Measurements from ENCODE around the gene RIC3. TPM values are rescaled to one million over a fixed set of nuclear protein-coding genes. Genes with fewer than 3 reads are reported as not detected.

RIC3 gene
- total RNA-seq, 1 experiment from 2014 or later = not detected

- TF ChIP-seq FOSL1 (IDR thresholded peaks at IDR 0.05; ENCODE audit: low read depth) (no peak), CEBPB (IDR thresholded peaks at IDR 0.05; ENCODE audit: low read depth) (no peak), MAX (IDR thresholded peaks at IDR 0.05) (no peak), CBX3 (IDR thresholded peaks at IDR 0.05; ENCODE audit: low read depth) (no peak), POLR2A (IDR thresholded peaks at IDR 0.05; ENCODE audit: borderline replicate concordance, extremely low read depth, insufficient read depth, insufficient read length) (no peak), ATF3 (IDR thresholded peaks at IDR 0.05) (no peak), SP1 (IDR thresholded peaks at IDR 0.05; ENCODE audit: low read depth) (no peak), EZH2phosphoT487 (IDR thresholded peaks at IDR 0.05; ENCODE audit: borderline replicate concordance) (no peak), YY1 (IDR thresholded peaks at IDR 0.05; ENCODE audit: extremely low read depth, insufficient replicate concordance, low read depth, low read length) (no peak)
- H3K27me3 ChIP-seq (ENCODE audit: insufficient read depth, low read length) = no peaks in the 10 kb centered on the region
- no peaks in the 10 kb centered on the region for H3K36me3 ChIP-seq (ENCODE audit: control insufficient read depth in 1 of 2, insufficient read depth in 2 of 2, low read length in 2 of 2)
- H2AFZ ChIP-seq (ENCODE audit: low read depth, low read length, poor library complexity, severe bottlenecking) = no peak overlapping the region
- H3K9me2 ChIP-seq (ENCODE audit: insufficient read depth) = no peaks in the 10 kb centered on the region
- no TSS peak for BruUV-seq (replicated peaks)
- no peaks in the 10 kb centered on the region for H4K20me1 ChIP-seq (ENCODE audit: insufficient read depth)
- no peak overlapping the region for H3K4me2 ChIP-seq (ENCODE audit: low read length)
- intact Hi-C loops (cut with micrococcal nuclease) = no loop called here
- CTCF ChIA-PET = interaction anchor here (1.2 to 1.5 kb wide), 2 partner anchors 13 to 79 kb away, joined by 4 to 7 read pairs; no protein-coding TSS in a partner anchor
- POLR2A ChIA-PET = no interaction called here
- no peak for DNase-seq (ENCODE audit: low read depth, low spot score)
- no peaks in the 10 kb centered on the region for H3K4me1 ChIP-seq (ENCODE audit: control insufficient read depth in 1 of 2, insufficient read depth in 2 of 2, low read length in 2 of 2)
- no peaks in the 10 kb centered on the region for H3K9me3 ChIP-seq (ENCODE audit: control insufficient read depth in 1 of 2, insufficient read depth in 1 of 2, low read depth in 1 of 2, low read length in 2 of 2)
- H3K27ac ChIP-seq (ENCODE audit: low read depth, low read length) = no peak overlapping the region
- RAD21 ChIA-PET (ENCODE audit: low non-redundant PET in 1 of 2, low total read pairs in 2 of 2, uncharacterized antibody in 2 of 2, unreplicated experiment in 2 of 2) = no interaction called here
- no peak overlapping the region for H3K4me3 ChIP-seq (replicated peaks in 1 of 2; ENCODE audit: low read depth in 1 of 2, low read length in 2 of 2)
- no peak for ATAC-seq
- no peak overlapping the region for H3K9ac ChIP-seq (ENCODE audit: low read length)
- H3K79me2 ChIP-seq (ENCODE audit: insufficient read depth, low read length) = no peaks in the 10 kb centered on the region
Measured at GRCh38 chr11:8086001-8086479, 82.8 kb downstream of the RIC3 start.

- no peak for DNase-seq (ENCODE audit: low read depth, low spot score)
- Histone ChIP-seq H3K27ac (ENCODE audit: low read depth, low read length) (no peak overlapping the region), H3K4me2 (ENCODE audit: low read length) (no peak overlapping the region), H2AFZ (ENCODE audit: low read depth, low read length, poor library complexity, severe bottlenecking) (no peak overlapping the region), H3K9me3 (ENCODE audit: control insufficient read depth in 1 of 2, insufficient read depth in 1 of 2, low read depth in 1 of 2, low read length in 2 of 2) (no peaks in the 10 kb centered on the region), H3K9me2 (ENCODE audit: insufficient read depth) (no peaks in the 10 kb centered on the region), H3K4me3 (replicated peaks in 1 of 2; ENCODE audit: low read depth in 1 of 2, low read length in 2 of 2) (no peak overlapping the region), H3K9ac (ENCODE audit: low read length) (no peak overlapping the region), H3K27me3 (ENCODE audit: insufficient read depth, low read length) (no peaks in the 10 kb centered on the region), H4K20me1 (ENCODE audit: insufficient read depth) (no peaks in the 10 kb centered on the region), H3K36me3 (ENCODE audit: control insufficient read depth in 1 of 2, insufficient read depth in 2 of 2, low read length in 2 of 2) (no peaks in the 10 kb centered on the region), H3K4me1 (ENCODE audit: control insufficient read depth in 1 of 2, insufficient read depth in 2 of 2, low read length in 2 of 2) (no peaks in the 10 kb centered on the region), H3K79me2 (ENCODE audit: insufficient read depth, low read length) (no peaks in the 10 kb centered on the region)
- ATAC-seq = no peak
- ChIA-PET CTCF (interaction anchor here (1.5 kb wide), 1 partner anchor 78 kb away, joined by 7 read pairs; no protein-coding TSS in a partner anchor), POLR2A (no interaction called here), RAD21 (ENCODE audit: low non-redundant PET in 1 of 2, low total read pairs in 2 of 2, uncharacterized antibody in 2 of 2, unreplicated experiment in 2 of 2) (no interaction called here)
- no TSS peak for BruUV-seq (replicated peaks)
- intact Hi-C loops (cut with micrococcal nuclease) = no loop called here
- no peak for TF ChIP-seq ZBTB33 (IDR thresholded peaks at IDR 0.05; ENCODE audit: extremely low read depth, insufficient replicate concordance, low read length)
Measured at GRCh38 chr11:8085011-8085645, 83.7 kb downstream of the RIC3 start.
